ENCODE measurements around the gene BICDL2.

BICDL2 gene

GRCh38 chr16:2985462-2985861 lies 51.3 kb downstream of the BICDL2 start:
- DNase-seq (ENCODE audit: low read depth): no peak

- DNase-seq (ENCODE audit: low read depth): peak; percentile 50
These were observed 53.0 kb downstream of the BICDL2 start for GRCh38 chr16:2983706-2984136.

DNA sequence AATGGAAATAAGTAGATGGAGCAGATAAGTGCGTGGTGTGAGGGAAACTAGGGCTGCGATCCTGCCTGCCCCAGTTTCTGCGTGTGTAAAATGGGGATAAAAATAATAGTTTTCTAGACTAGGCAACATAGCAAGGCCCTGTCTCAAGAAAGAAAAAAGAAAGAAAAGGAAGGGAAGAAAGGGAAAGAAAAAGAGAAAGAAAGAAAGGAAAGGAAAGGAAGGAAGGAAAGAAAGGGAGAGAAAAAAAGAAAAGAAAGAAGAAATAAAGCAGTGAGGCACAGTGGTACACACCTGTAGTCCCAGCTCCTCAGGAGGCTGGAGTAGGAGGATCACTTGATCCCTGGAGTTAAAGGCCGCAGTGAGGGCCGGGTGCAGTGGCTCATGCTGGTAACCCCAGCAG lies 54.3 kb downstream of the BICDL2 start:
- no peak for DNase-seq (ENCODE audit: low read depth)

DNA sequence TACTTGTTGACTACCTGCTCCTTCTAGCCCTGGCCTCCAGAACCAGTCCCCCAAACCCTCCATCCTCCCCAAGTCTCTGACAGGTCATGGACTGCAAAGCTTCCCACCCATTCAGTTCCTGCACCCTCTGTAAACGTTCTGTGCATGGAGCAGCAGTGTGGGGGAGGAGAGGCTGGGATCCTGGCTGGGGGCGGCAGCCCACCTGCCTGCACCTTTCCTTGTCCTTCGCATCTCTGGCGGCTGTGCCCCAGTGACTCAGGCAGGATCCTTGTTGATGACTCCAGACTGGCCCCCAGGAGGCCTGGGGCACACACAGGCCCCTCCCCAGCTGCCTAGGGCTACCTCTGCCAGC lies 54.9 kb downstream of the BICDL2 start:
- no peak for DNase-seq (ENCODE audit: low read depth)

- DNase-seq (ENCODE audit: low read depth): no peak
These were observed 55.4 kb downstream of the BICDL2 start for GRCh38 chr16:2981177-2981898.

DNA sequence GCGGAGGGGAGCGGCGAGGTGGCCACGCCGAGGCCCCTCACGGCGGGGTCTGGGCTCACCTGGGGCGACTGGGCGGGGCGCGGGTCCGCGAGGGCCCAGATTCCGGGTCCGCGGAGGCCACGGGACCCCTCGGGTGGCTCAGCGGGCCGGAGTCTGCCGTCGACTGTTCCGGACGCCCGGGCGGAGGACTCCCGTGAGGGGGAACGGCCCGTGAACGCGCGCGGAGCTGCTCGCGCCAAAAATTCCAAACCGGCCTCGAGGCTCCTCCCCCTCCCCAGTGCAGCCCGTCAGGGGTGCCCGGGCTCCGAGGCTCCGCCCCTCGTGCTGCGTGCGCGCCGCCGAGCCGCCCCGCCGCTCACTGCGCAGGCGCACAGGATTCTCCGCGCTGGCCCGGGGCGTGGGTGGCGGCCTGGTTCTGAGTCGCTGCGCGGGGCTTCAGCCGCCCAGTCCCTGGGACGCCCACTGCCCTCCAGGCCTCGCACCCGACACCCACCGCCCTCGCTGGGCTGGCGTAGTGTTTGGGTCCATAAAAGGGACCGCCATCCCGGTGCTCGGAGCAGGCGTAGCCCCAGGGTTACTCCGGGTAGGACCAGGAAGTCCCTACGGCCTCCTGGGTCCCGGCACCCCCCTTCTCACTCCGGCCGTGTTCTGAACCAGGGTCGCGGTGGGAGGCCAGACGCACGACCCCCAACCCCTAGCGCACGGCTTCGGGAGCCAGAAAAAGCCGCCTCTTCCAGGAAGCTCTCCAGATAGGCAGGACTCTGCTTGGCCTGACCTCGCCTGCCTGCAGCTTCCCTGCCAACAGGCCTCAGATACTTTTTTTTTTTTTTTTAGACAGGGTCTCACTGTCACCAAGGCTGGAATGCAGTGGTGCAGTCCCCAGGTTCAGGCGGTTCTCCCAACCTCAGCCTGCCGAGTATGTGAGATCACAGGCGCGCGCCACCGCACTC lies 56.2 kb downstream of the BICDL2 start, which contains the start of gene PKMYT1:
Gene PKMYT1, minus strand, starts transcription at position 220 of the 950 bp plus-strand sequence. CDS start 789 bp downstream, outside the sequence.
- DNase-seq (ENCODE audit: low read depth): peak; percentile 93

GRCh38 chr16:2979669-2980226 lies 57.0 kb downstream of the BICDL2 start:
- no peak for DNase-seq (ENCODE audit: low read depth)
